Upper lobe of right lung (tissue), 1 donor: ENCODE measurements around the gene SPC24. TPM values are rescaled to one million over a fixed set of nuclear protein-coding genes. Genes with fewer than 3 reads are reported as not detected.

Source experiments
- ATAC-seq: fragments of 200-7000 bp; cut with Tn5 transposase; one replicate; pipeline ENCODE4 v1.9.1; 2020; ENCODE audit warnings: mild to moderate bottlenecking, moderate library complexity
- DNase-seq: peaks from one replicate; pipeline ENCODE4 v3.0.0-alpha.2; 2020
- H3K27ac ChIP-seq: fragments of 200-600 bp; one replicate; pipeline ENCODE4 v1.8.0; 2022
- H3K27me3 ChIP-seq: fragments of 200-600 bp; one replicate; pipeline ENCODE4 v1.8.0; 2022; ENCODE audit warnings: mild to moderate bottlenecking
- H3K36me3 ChIP-seq: fragments of 200-600 bp; one replicate; pipeline ENCODE4 v1.8.0; 2022
- H3K4me1 ChIP-seq: fragments of 200-600 bp; one replicate; pipeline ENCODE4 v1.8.0; 2022
- H3K4me3 ChIP-seq: fragments of 200-600 bp; one replicate; pipeline ENCODE4 v1.8.0; 2022; ENCODE audit warnings: mild to moderate bottlenecking
- H3K9me3 ChIP-seq: fragments of 200-600 bp; one replicate; pipeline ENCODE4 v1.8.0; 2022
- intact Hi-C: fragments of 100-400 bp; cut with DNase I; formaldehyde crosslinking; loops from one replicate; pipeline ENCODE4 v1.11.0; 2022
- total RNA-seq: library from RNA; stranded (reverse); fragmentation: NEBNext Ultra II Directional; extraction: Animal tissue kit (Norgen Biotek cat#: 25700); gene quantifications from one replicate; pipeline ENCODE4 v1.2.1, GENCODE V29; 2021
- TF ChIP-seq, protein P1 (sequence below): fragments of 200-600 bp; IDR thresholded peaks from one replicate; pipeline ENCODE4 v1.8.0; 2022; ENCODE audit warnings: antibody characterized with exemption
- donor health status: DM: no; HTN: yes; CAD: no; lungs with severe emphysema.

The SPC24 gene
- total RNA-seq, 1 donor from 2014 or later: 1.1 TPM

DNA sequence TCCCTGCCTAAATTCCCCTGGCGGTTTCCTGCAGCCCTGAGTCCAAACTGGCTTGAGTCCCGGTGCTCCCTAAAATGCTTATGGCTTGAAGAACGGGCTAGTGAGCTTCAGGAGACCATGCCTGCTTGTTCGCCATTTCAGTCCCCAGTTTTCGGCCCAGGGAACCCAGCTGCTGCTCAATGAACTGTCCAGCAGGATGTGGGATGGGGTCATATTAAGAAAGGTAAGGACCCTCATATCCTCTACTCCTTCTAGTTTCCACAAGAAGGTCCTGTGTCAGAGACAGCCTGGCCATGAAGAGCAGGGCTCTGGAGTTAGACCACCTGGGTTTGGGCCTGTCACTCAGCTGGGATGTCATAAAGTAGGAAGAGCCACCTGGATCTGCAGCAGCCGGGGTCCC, 17.0 kb upstream of the SPC24 start:
- Histone ChIP-seq H3K36me3 (peaks cover 94% of the 10 kb centered on the region), H3K27ac (no peak overlapping the region), H3K4me1 (peaks cover 4% of the 10 kb centered on the region), H3K27me3 (no peaks in the 10 kb centered on the region), H3K4me3 (no peak overlapping the region), H3K9me3 (no peaks in the 10 kb centered on the region)
- intact Hi-C loops: no loop called here
- TF ChIP-seq, protein P1, sequence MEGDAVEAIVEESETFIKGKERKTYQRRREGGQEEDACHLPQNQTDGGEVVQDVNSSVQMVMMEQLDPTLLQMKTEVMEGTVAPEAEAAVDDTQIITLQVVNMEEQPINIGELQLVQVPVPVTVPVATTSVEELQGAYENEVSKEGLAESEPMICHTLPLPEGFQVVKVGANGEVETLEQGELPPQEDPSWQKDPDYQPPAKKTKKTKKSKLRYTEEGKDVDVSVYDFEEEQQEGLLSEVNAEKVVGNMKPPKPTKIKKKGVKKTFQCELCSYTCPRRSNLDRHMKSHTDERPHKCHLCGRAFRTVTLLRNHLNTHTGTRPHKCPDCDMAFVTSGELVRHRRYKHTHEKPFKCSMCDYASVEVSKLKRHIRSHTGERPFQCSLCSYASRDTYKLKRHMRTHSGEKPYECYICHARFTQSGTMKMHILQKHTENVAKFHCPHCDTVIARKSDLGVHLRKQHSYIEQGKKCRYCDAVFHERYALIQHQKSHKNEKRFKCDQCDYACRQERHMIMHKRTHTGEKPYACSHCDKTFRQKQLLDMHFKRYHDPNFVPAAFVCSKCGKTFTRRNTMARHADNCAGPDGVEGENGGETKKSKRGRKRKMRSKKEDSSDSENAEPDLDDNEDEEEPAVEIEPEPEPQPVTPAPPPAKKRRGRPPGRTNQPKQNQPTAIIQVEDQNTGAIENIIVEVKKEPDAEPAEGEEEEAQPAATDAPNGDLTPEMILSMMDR: no peak
- no peak for ATAC-seq
- DNase-seq: no peak

DNA sequence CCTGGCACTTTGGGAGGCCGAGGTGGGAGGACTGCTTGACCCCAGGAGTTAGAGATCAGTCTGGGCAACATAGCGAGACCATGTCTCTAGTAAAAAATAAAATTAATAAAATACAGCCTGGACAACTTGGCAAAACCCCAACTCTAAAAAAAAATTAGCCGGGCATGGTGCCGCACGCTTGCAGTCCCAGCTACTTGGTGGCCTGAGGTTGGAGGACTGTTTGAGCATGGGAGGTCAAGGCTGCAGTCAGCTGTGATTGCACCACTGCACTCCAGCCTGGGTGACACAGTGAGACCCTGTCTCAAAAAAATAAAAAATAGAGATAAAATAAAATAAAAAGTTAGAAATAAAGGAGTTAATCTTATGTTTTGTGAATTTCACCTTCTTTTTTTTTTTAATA, 15.6 kb upstream of the SPC24 start:
- Histone ChIP-seq H3K4me1 (peaks cover 5% of the 10 kb centered on the region), H3K4me3 (no peak overlapping the region), H3K9me3 (no peaks in the 10 kb centered on the region), H3K27ac (peak overlapping the region; percentile 13), H3K36me3 (peaks cover 94% of the 10 kb centered on the region), H3K27me3 (no peaks in the 10 kb centered on the region)
- ATAC-seq (no peak), DNase-seq (no peak)
- TF ChIP-seq, protein P1: no peak
- intact Hi-C loops: no loop called here

DNA sequence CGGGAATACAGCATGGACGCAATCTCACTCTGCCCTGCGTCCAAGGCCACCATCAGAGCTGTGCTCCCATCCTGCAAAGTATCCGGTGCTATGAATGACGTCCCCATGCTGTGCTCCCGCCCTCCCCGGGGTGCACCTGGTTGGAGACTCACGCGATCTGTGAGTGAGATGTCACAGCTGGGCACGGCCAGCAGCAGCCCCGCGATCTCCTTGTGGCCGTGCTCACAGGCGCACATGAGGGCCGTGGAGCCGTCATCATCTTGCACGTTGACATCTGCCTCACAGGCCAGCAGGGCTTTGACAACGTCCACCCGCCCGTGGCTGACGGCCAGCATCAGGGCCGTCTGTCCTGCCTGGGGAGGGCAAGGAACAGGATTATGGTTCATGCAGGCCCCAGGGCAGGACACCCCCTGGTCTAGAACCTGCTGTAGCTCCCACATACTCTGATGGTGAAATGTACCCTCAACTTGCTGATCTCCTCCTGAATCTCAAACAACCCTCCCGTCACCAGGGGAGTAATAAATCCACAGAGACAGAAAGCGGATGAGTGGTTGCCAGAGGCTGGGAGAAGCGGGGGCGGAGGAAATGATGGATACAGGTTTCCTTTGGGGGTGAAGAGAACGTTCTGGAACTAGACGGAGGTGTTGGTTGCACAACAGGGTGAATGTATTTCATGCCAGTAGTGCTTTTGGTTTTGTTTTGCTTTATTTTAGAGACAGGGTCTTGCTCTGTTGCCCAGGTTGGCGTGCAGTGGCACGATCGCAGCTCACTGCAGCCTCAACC, 14.5 kb upstream of the SPC24 start:
- H3K4me1 ChIP-seq: peaks cover 15% of the 10 kb centered on the region
- ATAC-seq (peak; percentile 7), DNase-seq (no peak)
- H3K27ac ChIP-seq: peak overlapping the region; percentile 13
- no peak overlapping the region for H3K4me3 ChIP-seq
- TF ChIP-seq, protein P1: no peak
- H3K36me3 ChIP-seq: peaks cover 89% of the 10 kb centered on the region
- H3K9me3 ChIP-seq: no peaks in the 10 kb centered on the region
- intact Hi-C loops: no loop called here
- no peaks in the 10 kb centered on the region for H3K27me3 ChIP-seq

DNA sequence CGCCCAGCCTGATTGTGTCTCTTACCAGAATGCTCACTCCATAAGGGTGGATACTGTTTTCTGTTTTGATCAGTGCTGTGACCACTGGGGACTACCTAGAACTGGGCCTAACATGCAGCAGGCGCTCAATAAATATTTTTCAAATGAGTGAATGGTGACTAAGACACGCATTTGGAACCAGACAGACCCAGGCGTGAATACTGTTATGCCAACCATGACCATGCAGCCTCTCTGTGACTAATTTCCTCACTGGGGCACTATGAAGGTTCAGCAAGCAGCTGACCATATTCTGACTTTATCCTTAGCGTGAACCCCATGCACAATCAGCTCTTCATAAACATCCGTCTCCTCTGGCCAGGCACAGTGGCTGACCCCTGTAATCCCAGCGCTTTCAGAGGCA, 13.0 kb upstream of the SPC24 start:
- Histone ChIP-seq H3K4me3 (no peak overlapping the region), H3K27me3 (no peaks in the 10 kb centered on the region), H3K27ac (no peak overlapping the region), H3K9me3 (no peaks in the 10 kb centered on the region), H3K4me1 (peaks cover 24% of the 10 kb centered on the region), H3K36me3 (peaks cover 74% of the 10 kb centered on the region)
- intact Hi-C loops: no loop called here
- TF ChIP-seq, protein P1: no peak
- DNase-seq (no peak), ATAC-seq (no peak)

DNA sequence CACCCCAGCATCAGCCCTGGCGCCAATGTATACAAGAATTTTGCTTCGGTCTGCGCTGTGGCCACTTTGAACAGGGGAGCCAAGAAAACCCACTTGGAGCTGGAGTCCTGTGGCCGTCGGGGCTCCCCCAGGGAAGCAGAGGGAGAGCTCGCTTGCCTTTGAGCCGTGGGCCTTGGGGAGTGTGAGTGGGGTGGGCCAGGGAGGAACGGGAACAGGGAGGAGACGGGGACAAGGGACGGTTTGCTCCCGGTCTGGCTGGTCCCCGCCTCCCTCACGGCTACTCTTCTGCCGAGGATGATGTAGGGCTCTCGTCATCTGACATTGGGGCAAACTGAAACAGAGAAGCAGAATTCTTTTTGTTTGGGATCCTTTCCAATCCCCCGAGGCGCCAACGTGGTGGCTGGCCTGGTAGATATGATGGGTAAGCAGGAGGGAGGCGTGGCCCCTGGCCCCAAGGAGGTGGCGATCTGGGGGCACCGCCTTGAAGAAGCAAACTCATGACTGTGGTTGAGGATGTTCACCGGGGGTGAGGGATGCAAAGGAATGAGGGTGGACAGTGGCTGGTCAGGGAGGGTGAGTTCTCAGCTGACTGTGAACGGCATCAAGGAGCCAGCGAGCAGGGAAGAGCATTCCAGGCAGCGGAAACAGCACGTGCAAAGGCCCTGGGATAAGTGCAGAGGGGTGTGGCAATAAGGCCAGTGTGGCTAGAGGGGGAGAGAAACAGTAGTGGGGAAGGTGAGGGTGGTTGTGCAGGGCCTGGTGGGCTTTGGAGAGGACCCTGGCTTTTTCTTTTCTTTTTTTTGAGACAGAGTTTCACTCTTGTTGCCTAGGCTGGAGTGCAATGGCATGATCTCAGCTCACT, 10.9 kb upstream of the SPC24 start:
- DNase-seq: no peak
- Histone ChIP-seq H3K36me3 (peaks cover 55% of the 10 kb centered on the region), H3K4me1 (peaks cover 24% of the 10 kb centered on the region), H3K4me3 (no peak overlapping the region), H3K27me3 (no peaks in the 10 kb centered on the region), H3K9me3 (no peaks in the 10 kb centered on the region), H3K27ac (peak overlapping the region; percentile 67)
- intact Hi-C loops: no loop called here
- TF ChIP-seq, protein P1: no peak
- ATAC-seq: no peak
